ENCODE results near the gene STAU1. TPM values are rescaled to one million over a fixed set of nuclear protein-coding genes. Genes with fewer than 3 reads are reported as not detected.

The STAU1 gene
- total and polyA plus RNA-seq, 2 of the 13 experiments (the other 11 are each of a cell fraction or from before 2014, with no cell fraction given): 119 to 133 TPM

DNA sequence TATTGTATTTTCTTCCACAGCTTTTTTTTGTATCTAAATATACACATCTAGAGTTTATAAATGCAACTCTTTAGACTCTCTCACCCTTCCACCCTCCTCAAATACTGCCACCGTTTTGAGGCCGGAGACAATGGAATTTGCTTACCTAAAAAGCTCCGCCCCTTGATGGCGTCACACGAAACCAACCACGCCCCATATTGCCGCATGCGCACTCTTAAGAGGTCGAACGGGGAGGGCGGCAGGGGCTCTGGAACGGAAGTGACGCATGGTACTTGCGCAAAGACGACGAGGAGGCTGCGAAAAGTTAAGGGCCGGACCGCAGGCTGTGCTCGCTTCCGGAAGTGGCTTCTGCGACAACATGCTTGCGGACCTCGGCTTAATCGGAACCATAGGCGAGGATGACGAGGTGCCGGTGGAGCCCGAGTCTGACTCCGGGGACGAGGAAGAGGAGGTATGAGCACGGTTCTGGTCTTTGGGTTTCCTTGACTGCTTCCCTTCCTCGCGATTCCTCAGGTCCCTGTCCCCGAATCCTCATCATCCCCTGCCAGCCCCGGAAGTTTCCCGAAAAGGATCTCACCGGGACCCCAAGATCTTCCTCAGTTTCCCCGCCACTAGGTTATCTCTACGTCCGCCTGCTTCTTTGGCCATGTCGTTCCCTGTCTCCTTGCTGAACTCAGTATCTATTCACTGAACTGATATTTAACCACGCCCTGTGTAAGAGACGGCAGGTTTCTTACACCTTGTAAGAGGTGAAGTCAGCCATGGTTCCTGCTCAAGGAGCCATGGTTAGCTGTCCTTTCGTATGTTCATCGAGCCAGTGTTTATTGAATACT, 31.2 kb upstream of the STAU1 start, which contains the start of gene DDX27 (continued):
- peak; percentile 73 for TF ChIP-seq ZIK1 (CRISPR knock-in tag; IDR thresholded peaks at IDR 0.05; ENCODE audit: borderline replicate concordance, low read depth)
- peak; percentile 96; the same call in 1 of the 2 replicates for TF ChIP-seq EEA1 (CRISPR knock-in tag; IDR thresholded peaks at IDR 0.05; ENCODE audit: borderline replicate concordance)
- peak; percentile 62; the same call in 1 of the 2 replicates for TF ChIP-seq ZNF564 (CRISPR knock-in tag; IDR thresholded peaks at IDR 0.05)
- no peak for TF ChIP-seq MAFG (CRISPR knock-in tag; IDR thresholded peaks at IDR 0.05)
- TF ChIP-seq, protein P1, sequence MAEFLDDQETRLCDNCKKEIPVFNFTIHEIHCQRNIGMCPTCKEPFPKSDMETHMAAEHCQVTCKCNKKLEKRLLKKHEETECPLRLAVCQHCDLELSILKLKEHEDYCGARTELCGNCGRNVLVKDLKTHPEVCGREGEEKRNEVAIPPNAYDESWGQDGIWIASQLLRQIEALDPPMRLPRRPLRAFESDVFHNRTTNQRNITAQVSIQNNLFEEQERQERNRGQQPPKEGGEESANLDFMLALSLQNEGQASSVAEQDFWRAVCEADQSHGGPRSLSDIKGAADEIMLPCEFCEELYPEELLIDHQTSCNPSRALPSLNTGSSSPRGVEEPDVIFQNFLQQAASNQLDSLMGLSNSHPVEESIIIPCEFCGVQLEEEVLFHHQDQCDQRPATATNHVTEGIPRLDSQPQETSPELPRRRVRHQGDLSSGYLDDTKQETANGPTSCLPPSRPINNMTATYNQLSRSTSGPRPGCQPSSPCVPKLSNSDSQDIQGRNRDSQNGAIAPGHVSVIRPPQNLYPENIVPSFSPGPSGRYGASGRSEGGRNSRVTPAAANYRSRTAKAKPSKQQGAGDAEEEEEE (CRISPR knock-in tag; IDR thresholded peaks at IDR 0.05; ENCODE audit: borderline replicate concordance): peak; percentile 68; the same call in 1 of the 2 replicates
- peak; percentile 98 for TF ChIP-seq ELF1 (CRISPR knock-in tag; IDR thresholded peaks at IDR 0.05)
- peak; percentile 45; the same call in 1 of the 2 replicates for TF ChIP-seq ZFP36L2 (CRISPR knock-in tag; IDR thresholded peaks at IDR 0.05)
- TF ChIP-seq JUND (CRISPR knock-in tag; IDR thresholded peaks at IDR 0.05): peak; percentile 57; the same call in 1 of the 2 replicates
- TF ChIP-seq, protein P2, sequence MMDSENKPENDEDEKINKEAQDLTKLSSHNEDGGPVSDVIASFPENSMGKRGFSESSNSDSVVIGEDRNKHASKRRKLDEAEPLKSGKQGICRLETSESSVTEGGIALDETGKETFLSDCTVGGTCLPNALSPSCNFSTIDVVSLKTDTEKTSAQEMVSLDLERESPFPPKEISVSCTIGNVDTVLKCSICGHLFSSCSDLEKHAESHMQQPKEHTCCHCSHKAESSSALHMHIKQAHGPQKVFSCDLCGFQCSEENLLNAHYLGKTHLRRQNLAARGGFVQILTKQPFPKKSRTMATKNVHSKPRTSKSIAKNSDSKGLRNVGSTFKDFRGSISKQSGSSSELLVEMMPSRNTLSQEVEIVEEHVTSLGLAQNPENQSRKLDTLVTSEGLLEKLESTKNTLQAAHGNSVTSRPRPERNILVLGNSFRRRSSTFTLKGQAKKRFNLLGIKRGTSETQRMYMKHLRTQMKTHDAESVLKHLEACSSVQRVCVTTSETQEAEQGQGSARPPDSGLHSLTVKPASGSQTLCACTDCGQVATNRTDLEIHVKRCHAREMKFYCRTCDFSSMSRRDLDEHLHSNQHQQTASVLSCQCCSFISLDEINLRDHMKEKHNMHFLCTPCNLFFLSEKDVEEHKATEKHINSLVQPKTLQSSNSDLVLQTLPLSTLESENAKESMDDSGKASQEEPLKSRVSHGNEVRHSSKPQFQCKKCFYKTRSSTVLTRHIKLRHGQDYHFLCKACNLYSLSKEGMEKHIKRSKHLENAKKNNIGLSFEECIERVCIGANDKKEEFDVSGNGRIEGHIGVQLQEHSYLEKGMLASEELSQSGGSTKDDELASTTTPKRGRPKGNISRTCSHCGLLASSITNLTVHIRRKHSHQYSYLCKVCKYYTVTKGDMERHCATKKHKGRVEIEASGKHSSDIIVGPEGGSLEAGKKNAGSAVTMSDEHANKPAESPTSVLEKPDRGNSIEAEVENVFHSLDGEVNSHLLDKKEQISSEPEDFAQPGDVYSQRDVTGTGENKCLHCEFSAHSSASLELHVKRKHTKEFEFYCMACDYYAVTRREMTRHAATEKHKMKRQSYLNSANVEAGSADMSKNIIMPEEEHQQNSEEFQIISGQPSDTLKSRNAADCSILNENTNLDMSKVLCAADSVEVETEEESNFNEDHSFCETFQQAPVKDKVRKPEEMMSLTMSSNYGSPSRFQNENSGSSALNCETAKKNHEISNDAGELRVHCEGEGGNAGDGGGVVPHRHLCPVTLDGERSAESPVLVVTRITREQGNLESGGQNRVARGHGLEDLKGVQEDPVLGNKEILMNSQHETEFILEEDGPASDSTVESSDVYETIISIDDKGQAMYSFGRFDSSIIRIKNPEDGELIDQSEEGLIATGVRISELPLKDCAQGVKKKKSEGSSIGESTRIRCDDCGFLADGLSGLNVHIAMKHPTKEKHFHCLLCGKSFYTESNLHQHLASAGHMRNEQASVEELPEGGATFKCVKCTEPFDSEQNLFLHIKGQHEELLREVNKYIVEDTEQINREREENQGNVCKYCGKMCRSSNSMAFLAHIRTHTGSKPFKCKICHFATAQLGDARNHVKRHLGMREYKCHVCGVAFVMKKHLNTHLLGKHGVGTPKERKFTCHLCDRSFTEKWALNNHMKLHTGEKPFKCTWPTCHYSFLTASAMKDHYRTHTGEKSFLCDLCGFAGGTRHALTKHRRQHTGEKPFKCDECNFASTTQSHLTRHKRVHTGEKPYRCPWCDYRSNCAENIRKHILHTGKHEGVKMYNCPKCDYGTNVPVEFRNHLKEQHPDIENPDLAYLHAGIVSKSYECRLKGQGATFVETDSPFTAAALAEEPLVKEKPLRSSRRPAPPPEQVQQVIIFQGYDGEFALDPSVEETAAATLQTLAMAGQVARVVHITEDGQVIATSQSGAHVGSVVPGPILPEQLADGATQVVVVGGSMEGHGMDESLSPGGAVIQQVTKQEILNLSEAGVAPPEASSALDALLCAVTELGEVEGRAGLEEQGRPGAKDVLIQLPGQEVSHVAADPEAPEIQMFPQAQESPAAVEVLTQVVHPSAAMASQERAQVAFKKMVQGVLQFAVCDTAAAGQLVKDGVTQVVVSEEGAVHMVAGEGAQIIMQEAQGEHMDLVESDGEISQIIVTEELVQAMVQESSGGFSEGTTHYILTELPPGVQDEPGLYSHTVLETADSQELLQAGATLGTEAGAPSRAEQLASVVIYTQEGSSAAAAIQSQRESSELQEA (CRISPR knock-in tag; IDR thresholded peaks at IDR 0.05; ENCODE audit: not compliant biosample characterization): peak; percentile 95
- TF ChIP-seq ZNF292 (CRISPR knock-in tag; IDR thresholded peaks at IDR 0.05; ENCODE audit: borderline replicate concordance, low read depth): peak; percentile 86; the same call in 1 of the 2 replicates
- TF ChIP-seq ZSCAN21 (CRISPR knock-in tag; IDR thresholded peaks at IDR 0.05; ENCODE audit: borderline replicate concordance): peak; percentile 44; the same call in 1 of the 2 replicates
- no peak for TF ChIP-seq PTBP1 (IDR thresholded peaks at IDR 0.05; ENCODE audit: low read depth, low read length, poor library complexity, severe bottlenecking)
- TF ChIP-seq, protein P3, sequence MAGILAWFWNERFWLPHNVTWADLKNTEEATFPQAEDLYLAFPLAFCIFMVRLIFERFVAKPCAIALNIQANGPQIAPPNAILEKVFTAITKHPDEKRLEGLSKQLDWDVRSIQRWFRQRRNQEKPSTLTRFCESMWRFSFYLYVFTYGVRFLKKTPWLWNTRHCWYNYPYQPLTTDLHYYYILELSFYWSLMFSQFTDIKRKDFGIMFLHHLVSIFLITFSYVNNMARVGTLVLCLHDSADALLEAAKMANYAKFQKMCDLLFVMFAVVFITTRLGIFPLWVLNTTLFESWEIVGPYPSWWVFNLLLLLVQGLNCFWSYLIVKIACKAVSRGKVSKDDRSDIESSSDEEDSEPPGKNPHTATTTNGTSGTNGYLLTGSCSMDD (CRISPR knock-in tag; IDR thresholded peaks at IDR 0.05): no peak
- peak; percentile 77; the same call in 1 of the 2 replicates for TF ChIP-seq NFKBIZ (CRISPR knock-in tag; IDR thresholded peaks at IDR 0.05)
- TF ChIP-seq, protein P4, sequence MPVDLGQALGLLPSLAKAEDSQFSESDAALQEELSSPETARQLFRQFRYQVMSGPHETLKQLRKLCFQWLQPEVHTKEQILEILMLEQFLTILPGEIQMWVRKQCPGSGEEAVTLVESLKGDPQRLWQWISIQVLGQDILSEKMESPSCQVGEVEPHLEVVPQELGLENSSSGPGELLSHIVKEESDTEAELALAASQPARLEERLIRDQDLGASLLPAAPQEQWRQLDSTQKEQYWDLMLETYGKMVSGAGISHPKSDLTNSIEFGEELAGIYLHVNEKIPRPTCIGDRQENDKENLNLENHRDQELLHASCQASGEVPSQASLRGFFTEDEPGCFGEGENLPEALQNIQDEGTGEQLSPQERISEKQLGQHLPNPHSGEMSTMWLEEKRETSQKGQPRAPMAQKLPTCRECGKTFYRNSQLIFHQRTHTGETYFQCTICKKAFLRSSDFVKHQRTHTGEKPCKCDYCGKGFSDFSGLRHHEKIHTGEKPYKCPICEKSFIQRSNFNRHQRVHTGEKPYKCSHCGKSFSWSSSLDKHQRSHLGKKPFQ (CRISPR knock-in tag; IDR thresholded peaks at IDR 0.05; ENCODE audit: insufficient replicate concordance): no peak
